ENCODE data around the gene FBXO41.

Gene FBXO41

GRCh38 chr2:73232403-73233153, 51.7 kb downstream of the FBXO41 start:
- Histone ChIP-seq H3K27ac (ENCODE audit: low read depth, low read length) (no peak overlapping the region), H4K20me1 (ENCODE audit: control insufficient read depth, insufficient read depth, low read depth, low read length) (peaks cover 28% of the 10 kb centered on the region), H3K9me2 (replicated peaks; ENCODE audit: control insufficient read depth, low read length) (no peaks in the 10 kb centered on the region), H3K4me1 (ENCODE audit: control insufficient read depth, low read length) (peaks cover 32% of the 10 kb centered on the region), H3K36me3 (ENCODE audit: control insufficient read depth, low read length) (peaks cover 40% of the 10 kb centered on the region), H3K79me2 (ENCODE audit: control insufficient read depth, low read length) (peaks cover 48% of the 10 kb centered on the region), H3K27me3 (ENCODE audit: control insufficient read depth, low read length) (no peaks in the 10 kb centered on the region), H3F3A (ENCODE audit: control insufficient read depth, insufficient read depth) (no peaks in the 10 kb centered on the region), H3K9me3 (ENCODE audit: control insufficient read depth, insufficient read depth, low read length) (no peaks in the 10 kb centered on the region), H3K4me2 (ENCODE audit: low read length) (peak overlapping the region; percentile 99), H3K4me3 (ENCODE audit: low read length) (peak overlapping the region; percentile 95)
- TF ChIP-seq EZH2phosphoT487 (IDR thresholded peaks at IDR 0.05; ENCODE audit: borderline replicate concordance, low read length) (no peak), CTCF (IDR thresholded peaks at IDR 0.05; ENCODE audit: low read depth, low read length, poor library complexity, severe bottlenecking) (peak; percentile 43)

- H3K9me3 ChIP-seq (ENCODE audit: control insufficient read depth, insufficient read depth, low read length): no peaks in the 10 kb centered on the region
- H3K4me1 ChIP-seq (ENCODE audit: control insufficient read depth, low read length): peaks cover 7% of the 10 kb centered on the region
- peaks cover 8% of the 10 kb centered on the region for H3K79me2 ChIP-seq (ENCODE audit: control insufficient read depth, low read length)
- H3K4me2 ChIP-seq (ENCODE audit: low read length): no peak overlapping the region
- no peaks in the 10 kb centered on the region for H3F3A ChIP-seq (ENCODE audit: control insufficient read depth, insufficient read depth)
- H3K27ac ChIP-seq (ENCODE audit: low read depth, low read length): no peak overlapping the region
- no peak overlapping the region for H3K4me3 ChIP-seq (ENCODE audit: low read length)
- peaks cover 32% of the 10 kb centered on the region for H3K36me3 ChIP-seq (ENCODE audit: control insufficient read depth, low read length)
- TF ChIP-seq CTCF (IDR thresholded peaks at IDR 0.05; ENCODE audit: low read depth, low read length, poor library complexity, severe bottlenecking) (no peak), EZH2phosphoT487 (IDR thresholded peaks at IDR 0.05; ENCODE audit: borderline replicate concordance, low read length) (no peak)
- no peaks in the 10 kb centered on the region for H4K20me1 ChIP-seq (ENCODE audit: control insufficient read depth, insufficient read depth, low read depth, low read length)
- no peaks in the 10 kb centered on the region for H3K27me3 ChIP-seq (ENCODE audit: control insufficient read depth, low read length)
- H3K9me2 ChIP-seq (replicated peaks; ENCODE audit: control insufficient read depth, low read length): no peaks in the 10 kb centered on the region
Measured at GRCh38 chr2:73228631-73229030, 55.6 kb downstream of the FBXO41 start.

- Histone ChIP-seq H3K4me1 (ENCODE audit: control insufficient read depth, low read length) (no peaks in the 10 kb centered on the region), H3K4me3 (ENCODE audit: low read length) (no peak overlapping the region), H4K20me1 (ENCODE audit: control insufficient read depth, insufficient read depth, low read depth, low read length) (no peaks in the 10 kb centered on the region), H3K36me3 (ENCODE audit: control insufficient read depth, low read length) (peaks cover 42% of the 10 kb centered on the region), H3K27ac (ENCODE audit: low read depth, low read length) (no peak overlapping the region), H3F3A (ENCODE audit: control insufficient read depth, insufficient read depth) (no peaks in the 10 kb centered on the region), H3K27me3 (ENCODE audit: control insufficient read depth, low read length) (no peaks in the 10 kb centered on the region), H3K9me2 (replicated peaks; ENCODE audit: control insufficient read depth, low read length) (no peaks in the 10 kb centered on the region), H3K9me3 (ENCODE audit: control insufficient read depth, insufficient read depth, low read length) (no peaks in the 10 kb centered on the region), H3K4me2 (ENCODE audit: low read length) (no peak overlapping the region), H3K79me2 (ENCODE audit: control insufficient read depth, low read length) (no peaks in the 10 kb centered on the region)
- no peak for TF ChIP-seq EZH2phosphoT487 (IDR thresholded peaks at IDR 0.05; ENCODE audit: borderline replicate concordance, low read length)
- no peak for TF ChIP-seq CTCF (IDR thresholded peaks at IDR 0.05; ENCODE audit: low read depth, low read length, poor library complexity, severe bottlenecking)
Measured at GRCh38 chr2:73227086-73227485, 57.2 kb downstream of the FBXO41 start.
